Ishikawa (cell line): Measurements from ENCODE around the gene RAB5A.

Experiments used
- CEBPB ChIP-seq: IDR thresholded peaks from 2 replicates; pipeline ENCODE4 v1.6.1; 2012
- CREB1 ChIP-seq: IDR thresholded peaks from 2 replicates; pipeline ENCODE4 v1.6.1; 2012; ENCODE audit warnings: low read depth
- EGR1 ChIP-seq: IDR thresholded peaks from 2 replicates; pipeline ENCODE4 v1.6.1; 2012
- EP300 ChIP-seq: IDR thresholded peaks from 2 replicates; pipeline ENCODE4 v1.6.1; 2012; ENCODE audit warnings: borderline replicate concordance
- FOXM1 ChIP-seq: IDR thresholded peaks from 2 replicates; pipeline ENCODE4 v1.6.1; 2012; ENCODE audit warnings: low read depth, borderline replicate concordance
- NFIC ChIP-seq: IDR thresholded peaks from 2 replicates; pipeline ENCODE4 v1.6.1; 2012
- RAD21 ChIP-seq: IDR thresholded peaks from 2 replicates; pipeline ENCODE4 v1.6.1; 2012; ENCODE audit warnings: low read depth
- TAF1 ChIP-seq: IDR thresholded peaks from 2 replicates; pipeline ENCODE4 v1.6.1; 2012; ENCODE audit warnings: low read depth, mild to moderate bottlenecking
- TCF12 ChIP-seq: IDR thresholded peaks from 2 replicates; pipeline ENCODE4 v1.6.1; 2012; ENCODE audit warnings: low read depth
- TEAD4 ChIP-seq: IDR thresholded peaks from 2 replicates; pipeline ENCODE4 v1.6.1; 2012
- YY1 ChIP-seq: IDR thresholded peaks from 2 replicates; pipeline ENCODE4 v1.6.1; 2012; ENCODE audit warnings: low read depth
- ZBTB7A ChIP-seq: IDR thresholded peaks from 2 replicates; pipeline ENCODE4 v1.6.1; 2012; ENCODE audit warnings: low read depth
- TF ChIP-seq, protein P1 (sequence below): IDR thresholded peaks from 2 replicates; pipeline ENCODE4 v1.6.1; 2012
- TF ChIP-seq, protein P2 (sequence below): IDR thresholded peaks from 2 replicates; pipeline ENCODE4 v1.6.1; 2012; ENCODE audit warnings: low read depth, mild to moderate bottlenecking
- TF ChIP-seq, protein P3 (sequence below): IDR thresholded peaks from 2 replicates; pipeline ENCODE4 v1.6.1; 2012

RAB5A gene

DNA sequence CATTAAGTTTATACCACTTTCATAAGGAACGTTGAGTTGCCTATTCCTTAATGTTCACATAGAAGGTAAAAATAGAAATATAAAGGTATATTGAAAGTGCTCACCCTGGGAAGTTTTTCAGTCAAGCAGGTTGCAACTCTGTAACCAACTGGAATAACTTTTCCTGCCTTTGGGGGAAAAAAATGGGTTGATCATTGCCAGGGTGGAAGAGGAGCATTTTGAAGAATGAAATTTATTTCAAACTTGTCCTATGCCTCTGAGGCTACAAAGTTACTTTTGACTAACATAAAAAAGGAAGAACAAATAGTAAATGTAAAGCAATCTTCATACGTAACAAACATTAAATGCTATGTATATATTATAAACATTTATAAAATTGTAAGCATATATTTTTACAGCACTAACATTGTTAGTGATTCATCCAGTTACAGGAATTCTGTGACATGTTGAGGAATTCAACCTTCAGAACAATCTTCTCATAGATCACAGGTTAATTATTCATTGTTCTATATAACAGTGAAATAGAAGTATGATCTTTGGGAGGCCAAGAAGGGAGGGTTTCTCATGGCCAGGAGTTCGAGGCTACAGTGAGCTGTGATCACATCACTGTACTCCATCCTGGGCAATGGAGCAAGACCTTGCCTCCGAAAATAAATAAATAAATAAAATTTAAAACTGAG, 26.4 kb upstream of the RAB5A start:
- TF ChIP-seq EGR1 (no peak), TAF1 (no peak)
- TF ChIP-seq, protein P1, sequence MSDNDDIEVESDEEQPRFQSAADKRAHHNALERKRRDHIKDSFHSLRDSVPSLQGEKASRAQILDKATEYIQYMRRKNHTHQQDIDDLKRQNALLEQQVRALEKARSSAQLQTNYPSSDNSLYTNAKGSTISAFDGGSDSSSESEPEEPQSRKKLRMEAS, result no peak

DNA sequence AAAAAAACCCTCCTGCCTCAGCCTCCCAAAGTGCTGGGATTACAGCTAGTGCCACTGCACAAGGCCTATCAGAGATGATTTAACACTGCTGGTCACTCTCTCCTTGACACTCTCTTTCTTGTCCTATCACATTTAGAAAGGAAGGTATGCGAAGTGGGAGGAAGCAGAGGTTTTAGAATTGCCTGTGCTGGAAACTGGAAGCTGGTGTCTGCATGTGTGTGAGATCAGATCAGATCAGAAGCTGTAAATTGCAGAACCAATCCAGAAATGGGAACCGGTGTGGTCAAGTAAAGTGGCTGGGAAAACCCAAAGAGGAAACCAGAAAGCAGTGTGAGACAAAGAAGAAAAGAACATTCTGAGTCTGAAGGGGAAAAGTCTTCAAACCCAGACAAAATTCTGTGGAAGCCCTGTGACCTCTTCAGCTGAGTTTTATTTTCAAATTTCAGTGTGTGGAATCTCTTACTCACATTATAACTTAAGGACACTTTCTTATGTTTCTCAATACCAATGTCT, 15.7 kb upstream of the RAB5A start:
- TF ChIP-seq TCF12 (no peak), ZBTB7A (no peak)

DNA sequence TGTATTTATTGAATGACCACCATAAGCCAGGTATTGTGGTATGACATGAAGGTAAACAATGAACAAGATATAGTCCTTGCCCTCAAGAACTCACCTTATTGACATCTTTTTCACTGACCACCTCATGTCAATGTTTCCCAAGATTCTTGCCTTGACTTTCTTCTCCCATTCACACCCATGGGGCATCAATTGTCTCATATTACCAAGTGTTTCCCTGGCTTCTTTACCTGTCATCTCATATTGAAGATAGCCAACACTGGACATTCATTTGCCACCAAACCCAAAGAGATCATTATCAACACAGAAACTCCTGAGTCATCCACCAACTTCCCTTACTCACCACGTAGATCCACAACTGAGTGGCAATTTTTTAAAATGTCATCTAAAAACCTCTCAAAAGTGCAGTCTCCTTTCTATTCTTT, 15.1 kb upstream of the RAB5A start:
- no peak for TF ChIP-seq RAD21

DNA sequence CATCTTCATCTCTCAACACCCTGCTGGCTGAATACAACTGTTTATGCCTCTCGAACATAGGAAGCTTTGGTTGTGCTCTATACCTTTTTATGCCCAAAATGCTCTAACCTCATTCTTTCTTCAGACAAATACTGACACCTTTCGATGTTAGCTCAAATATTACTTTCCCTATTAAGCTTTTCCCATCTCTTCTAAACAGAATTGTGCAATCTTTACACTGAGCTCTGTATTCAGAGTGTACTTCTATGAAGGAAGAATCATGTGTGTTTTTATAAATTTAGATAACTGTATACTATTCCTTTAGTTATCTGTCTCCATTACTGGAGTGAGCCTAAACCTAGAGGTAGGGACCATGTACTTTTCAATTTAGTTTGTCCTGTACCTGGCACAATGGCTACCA, 14.5 kb upstream of the RAB5A start:
- no peak for TF ChIP-seq FOXM1
- no peak for TF ChIP-seq TEAD4
- no peak for TF ChIP-seq NFIC

DNA sequence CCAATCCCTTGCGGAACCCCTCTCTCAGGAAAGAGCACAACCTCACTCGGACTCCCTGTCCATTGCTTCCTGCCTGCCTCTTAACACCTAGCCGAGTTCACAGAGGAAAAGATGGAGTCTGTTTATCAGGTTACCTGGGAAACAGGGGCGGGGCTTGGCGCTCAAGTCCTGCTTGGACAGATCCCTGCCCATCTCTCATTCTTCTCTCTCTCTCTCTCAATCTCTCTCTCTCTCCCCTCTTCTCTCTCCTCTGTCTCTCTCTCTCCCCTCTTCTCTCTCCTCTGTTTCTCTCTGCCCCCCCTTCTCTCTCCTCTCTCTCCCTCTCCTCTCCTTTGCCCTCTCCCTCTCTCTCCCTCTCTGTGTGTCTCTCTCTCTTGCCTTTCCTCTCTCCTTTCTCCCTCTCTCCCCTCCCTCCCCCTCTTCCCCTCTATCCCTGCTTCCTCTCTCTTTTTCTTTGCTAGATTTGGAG, 12.8 kb upstream of the RAB5A start, which contains the start of gene EFHB:
EFHB (minus strand) TSS at position 120 of the 469 bp plus-strand sequence. CDS start 199 bp downstream, outside the sequence.
- TF ChIP-seq YY1 (0 out of 2 replicates have a peak, but pooled peaks have one; percentile 12), TEAD4 (no peak)

DNA sequence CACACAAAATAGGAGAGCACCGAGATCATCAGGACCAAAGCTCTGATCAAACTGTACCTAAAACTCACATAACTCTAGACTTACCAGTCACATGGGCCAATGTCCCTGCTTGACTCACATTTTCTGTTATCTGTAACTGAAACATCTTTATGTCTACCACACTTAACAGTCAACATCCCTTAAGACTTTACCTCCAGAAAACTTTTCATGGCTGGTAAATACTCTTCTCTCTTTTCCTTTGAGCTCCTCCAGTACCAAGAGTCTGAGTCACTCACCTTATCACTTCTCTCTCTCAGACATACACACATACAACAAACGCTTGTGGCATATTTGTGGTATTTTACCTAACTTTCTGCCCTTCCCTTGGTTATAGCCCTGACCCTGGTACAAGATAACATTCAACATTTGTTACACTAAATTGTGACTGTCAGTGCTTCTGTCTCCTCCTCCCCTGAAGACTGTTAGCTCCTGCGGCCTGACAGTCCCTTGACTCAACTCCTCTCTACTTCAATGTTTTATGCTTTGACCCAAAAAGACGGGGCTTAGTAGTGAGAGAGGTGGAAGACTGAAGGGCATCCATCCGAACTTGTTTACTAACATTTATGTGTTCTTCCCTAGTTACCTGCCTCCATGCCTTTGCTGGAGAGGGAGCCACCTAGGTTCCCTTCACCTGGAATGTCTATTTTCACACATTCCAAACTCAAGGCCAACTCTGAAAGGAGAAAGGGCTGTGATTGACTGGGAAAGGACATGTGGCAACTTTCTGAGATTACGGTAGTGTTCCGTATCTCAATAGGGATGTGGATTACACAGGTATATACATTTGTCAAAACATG, 9.2 kb upstream of the RAB5A start:
- TF ChIP-seq RAD21 (no peak), YY1 (no peak), TCF12 (no peak), CEBPB (no peak), ZBTB7A (no peak), NFIC (no peak), EP300 (no peak), TAF1 (no peak), EGR1 (no peak), FOXM1 (no peak), TEAD4 (no peak), CREB1 (no peak)
- TF ChIP-seq, protein P1, result no peak
- TF ChIP-seq, protein P2, sequence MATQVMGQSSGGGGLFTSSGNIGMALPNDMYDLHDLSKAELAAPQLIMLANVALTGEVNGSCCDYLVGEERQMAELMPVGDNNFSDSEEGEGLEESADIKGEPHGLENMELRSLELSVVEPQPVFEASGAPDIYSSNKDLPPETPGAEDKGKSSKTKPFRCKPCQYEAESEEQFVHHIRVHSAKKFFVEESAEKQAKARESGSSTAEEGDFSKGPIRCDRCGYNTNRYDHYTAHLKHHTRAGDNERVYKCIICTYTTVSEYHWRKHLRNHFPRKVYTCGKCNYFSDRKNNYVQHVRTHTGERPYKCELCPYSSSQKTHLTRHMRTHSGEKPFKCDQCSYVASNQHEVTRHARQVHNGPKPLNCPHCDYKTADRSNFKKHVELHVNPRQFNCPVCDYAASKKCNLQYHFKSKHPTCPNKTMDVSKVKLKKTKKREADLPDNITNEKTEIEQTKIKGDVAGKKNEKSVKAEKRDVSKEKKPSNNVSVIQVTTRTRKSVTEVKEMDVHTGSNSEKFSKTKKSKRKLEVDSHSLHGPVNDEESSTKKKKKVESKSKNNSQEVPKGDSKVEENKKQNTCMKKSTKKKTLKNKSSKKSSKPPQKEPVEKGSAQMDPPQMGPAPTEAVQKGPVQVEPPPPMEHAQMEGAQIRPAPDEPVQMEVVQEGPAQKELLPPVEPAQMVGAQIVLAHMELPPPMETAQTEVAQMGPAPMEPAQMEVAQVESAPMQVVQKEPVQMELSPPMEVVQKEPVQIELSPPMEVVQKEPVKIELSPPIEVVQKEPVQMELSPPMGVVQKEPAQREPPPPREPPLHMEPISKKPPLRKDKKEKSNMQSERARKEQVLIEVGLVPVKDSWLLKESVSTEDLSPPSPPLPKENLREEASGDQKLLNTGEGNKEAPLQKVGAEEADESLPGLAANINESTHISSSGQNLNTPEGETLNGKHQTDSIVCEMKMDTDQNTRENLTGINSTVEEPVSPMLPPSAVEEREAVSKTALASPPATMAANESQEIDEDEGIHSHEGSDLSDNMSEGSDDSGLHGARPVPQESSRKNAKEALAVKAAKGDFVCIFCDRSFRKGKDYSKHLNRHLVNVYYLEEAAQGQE, result no peak
- TF ChIP-seq, protein P3, sequence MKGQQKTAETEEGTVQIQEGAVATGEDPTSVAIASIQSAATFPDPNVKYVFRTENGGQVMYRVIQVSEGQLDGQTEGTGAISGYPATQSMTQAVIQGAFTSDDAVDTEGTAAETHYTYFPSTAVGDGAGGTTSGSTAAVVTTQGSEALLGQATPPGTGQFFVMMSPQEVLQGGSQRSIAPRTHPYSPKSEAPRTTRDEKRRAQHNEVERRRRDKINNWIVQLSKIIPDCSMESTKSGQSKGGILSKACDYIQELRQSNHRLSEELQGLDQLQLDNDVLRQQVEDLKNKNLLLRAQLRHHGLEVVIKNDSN, result no peak

DNA sequence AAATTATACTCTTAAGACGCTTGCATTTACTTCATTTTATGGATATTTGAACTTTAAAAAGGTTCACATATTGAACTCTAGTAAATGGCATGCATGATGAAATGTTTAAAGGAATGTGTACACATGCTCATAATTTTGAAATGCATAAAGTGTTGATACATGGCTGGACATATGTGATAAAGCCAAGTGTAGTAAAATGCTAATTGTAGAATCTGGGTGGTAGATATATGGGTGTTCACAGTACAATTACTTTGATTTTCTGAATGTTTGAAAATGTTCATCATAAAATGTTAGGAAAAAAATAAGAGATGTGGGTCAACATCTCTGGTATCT, 8.6 kb upstream of the RAB5A start:
- TF ChIP-seq, protein P1, result no peak
- TF ChIP-seq EGR1 (no peak), TCF12 (no peak), CREB1 (no peak)

DNA sequence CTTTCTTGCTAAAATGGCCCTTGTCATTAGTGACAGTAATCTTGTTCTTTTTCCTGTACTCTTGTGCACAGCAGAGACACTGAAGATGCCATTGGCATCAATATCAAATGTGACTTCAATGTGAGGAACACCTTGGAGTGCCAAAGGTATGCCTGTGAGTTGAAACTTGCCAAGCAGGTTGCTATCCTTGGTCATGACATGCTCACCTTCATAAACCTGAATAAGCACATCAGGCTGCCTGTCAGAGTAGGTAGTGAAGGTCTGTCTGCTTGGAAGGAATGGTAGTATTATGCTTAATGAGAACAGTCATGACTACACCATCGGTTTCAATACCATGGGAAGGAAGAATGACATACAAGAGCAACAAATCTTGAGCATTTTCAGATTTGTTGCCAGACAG, 6.3 kb upstream of the RAB5A start:
- TF ChIP-seq, protein P3, result no peak
- no peak for TF ChIP-seq TEAD4
- TF ChIP-seq TAF1, result no peak

DNA sequence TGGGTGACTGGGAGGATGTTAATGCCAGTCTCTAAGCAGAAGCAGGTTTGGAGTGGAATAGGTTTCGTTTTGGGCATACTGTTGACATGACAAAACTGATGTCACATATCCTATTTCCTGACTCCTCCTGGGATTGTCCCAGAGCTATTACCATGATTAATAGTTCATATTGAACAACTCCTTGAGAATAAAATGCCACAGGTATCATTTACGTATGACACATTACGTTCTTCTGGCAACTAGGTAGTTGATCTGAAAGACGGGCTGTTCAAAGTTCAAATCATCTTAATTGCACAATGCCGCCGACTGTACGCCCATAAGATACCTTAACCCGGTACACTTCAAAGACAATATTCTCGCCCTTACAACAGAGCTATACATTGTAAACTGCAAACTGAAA, 1.4 kb upstream of the RAB5A start:
- TF ChIP-seq TAF1 (no peak), YY1 (no peak), CREB1 (no peak), CEBPB (no peak), TEAD4 (no peak), FOXM1 (no peak), ZBTB7A (no peak), EP300 (no peak), TCF12 (no peak), EGR1 (no peak), NFIC (no peak)
- TF ChIP-seq, protein P2, result no peak
- TF ChIP-seq, protein P1, result no peak
- TF ChIP-seq, protein P3, result no peak
